Mesothelial cell of epicardium (in vitro differentiated cells): ENCODE results near the gene TMEM134. TPM values are rescaled to one million over a fixed set of nuclear protein-coding genes. Genes with fewer than 3 reads are reported as not detected.
A peak's percentile ranks its signal among the peaks of the same experiment; 100 is the strongest.
"Not testable (repeated sequence)": the region's sequence is repeated elsewhere in the genome, so short reads cannot be mapped to it uniquely, and the experiment has no call there.

Experiments used
- DNase-seq, 2 experiments: peaks; one replicate each; pipeline ENCODE4 v3.0.0; 2021; ENCODE audit warnings: low spot score in 2 of 2; ENCODE audit not compliant: unreplicated experiment in 2 of 2
- H3K27ac Mint-ChIP-seq: 2 replicates; pipeline ENCODE4 v1.8.0; 2021; ENCODE audit warnings: mixed read lengths
- H3K27me3 Mint-ChIP-seq: 2 replicates; pipeline ENCODE4 v1.8.0; 2021; ENCODE audit warnings: low read depth, mixed read lengths
- H3K36me3 Mint-ChIP-seq: 2 replicates; pipeline ENCODE4 v1.8.0; 2021; ENCODE audit warnings: mixed read lengths
- H3K4me1 Mint-ChIP-seq: 2 replicates; pipeline ENCODE4 v1.8.0; 2021; ENCODE audit warnings: mixed read lengths
- H3K4me3 Mint-ChIP-seq: 2 replicates; pipeline ENCODE4 v1.8.0; 2021; ENCODE audit warnings: mild to moderate bottlenecking, moderate library complexity, mixed read lengths
- H3K9me3 Mint-ChIP-seq: 2 replicates; pipeline ENCODE4 v1.8.0; 2021; ENCODE audit warnings: mixed read lengths
- CTCF ChIP-seq: fragments of 200-600 bp; sonication (generic); IDR thresholded peaks from one replicate; pipeline ENCODE4 v1.5.0; 2021; ENCODE audit warnings: antibody characterized with exemption; ENCODE audit not compliant: unreplicated experiment
- total RNA-seq: library from RNA; stranded (reverse); gene quantifications from 3 replicates; pipeline ENCODE4 v1.2.1, GENCODE V29; 2021

Gene TMEM134
- total RNA-seq, result 64.3 to 69.3 TPM (median 67.8 TPM) in 3 replicates

- TF ChIP-seq CTCF, result no peak
- Mint-ChIP-seq H3K27me3 (no peaks in the 10 kb centered on the region), H3K36me3 (no peaks in the 10 kb centered on the region), H3K4me3 (peak within 1 kb of the TSS; percentile 87), H3K9me3 (no peaks in the 10 kb centered on the region), H3K27ac (peak within 1 kb of the TSS; percentile 90), H3K4me1 (peaks cover 23% of the 10 kb centered on the region)
- peak; percentile 89 to 92 for DNase-seq
Measured at GRCh38 chr11:67468759-67469507, at the start of gene TMEM134. TMEM134 (minus strand) TSS chr11:67469251; CDS start chr11:67469192, 59 bp downstream.

GRCh38 chr11:67517784-67518552, 48.9 kb upstream of the TMEM134 start:
- no peak for TF ChIP-seq CTCF
- DNase-seq, result no peak
- Mint-ChIP-seq H3K36me3 (no peaks in the 10 kb centered on the region), H3K27ac (no peak overlapping the region), H3K4me3 (no peak overlapping the region), H3K4me1 (no peaks in the 10 kb centered on the region), H3K9me3 (no peaks in the 10 kb centered on the region), H3K27me3 (peaks cover 28% of the 10 kb centered on the region)

GRCh38 chr11:67516806-67517205, 47.8 kb upstream of the TMEM134 start:
- no peak for DNase-seq
- no peaks in the 10 kb centered on the region for H3K36me3 Mint-ChIP-seq
- H3K27ac Mint-ChIP-seq, result no peak overlapping the region
- H3K27me3 Mint-ChIP-seq, result peaks cover 32% of the 10 kb centered on the region
- no peaks in the 10 kb centered on the region for H3K9me3 Mint-ChIP-seq
- TF ChIP-seq CTCF, result no peak
- no peak overlapping the region for H3K4me3 Mint-ChIP-seq
- H3K4me1 Mint-ChIP-seq, result no peaks in the 10 kb centered on the region

- no peak for TF ChIP-seq CTCF
- no peak overlapping the region for H3K27ac Mint-ChIP-seq
- peaks cover 42% of the 10 kb centered on the region for H3K27me3 Mint-ChIP-seq
- no peaks in the 10 kb centered on the region for H3K36me3 Mint-ChIP-seq
- H3K4me3 Mint-ChIP-seq, result no peak overlapping the region
- H3K9me3 Mint-ChIP-seq, result no peaks in the 10 kb centered on the region
- peaks cover 1% of the 10 kb centered on the region for H3K4me1 Mint-ChIP-seq
- no peak for DNase-seq
Measured at GRCh38 chr11:67514116-67514515, 45.1 kb upstream of the TMEM134 start.

- H3K4me3 Mint-ChIP-seq, H3K36me3 Mint-ChIP-seq, DNase-seq, H3K9me3 Mint-ChIP-seq, H3K27ac Mint-ChIP-seq: not testable (repeated sequence)
- peaks cover 37% of the 10 kb centered on the region for H3K27me3 Mint-ChIP-seq
- peaks cover 12% of the 10 kb centered on the region for H3K4me1 Mint-ChIP-seq
Measured at GRCh38 chr11:67511558-67511957, 42.5 kb upstream of the TMEM134 start.

- DNase-seq, result no peak
- TF ChIP-seq CTCF, result no peak
- Mint-ChIP-seq H3K36me3 (no peaks in the 10 kb centered on the region), H3K27me3 (peaks cover 32% of the 10 kb centered on the region), H3K4me3 (peak overlapping the region; percentile 79), H3K4me1 (peaks cover 19% of the 10 kb centered on the region), H3K27ac (no peak overlapping the region), H3K9me3 (no peaks in the 10 kb centered on the region)
Measured at GRCh38 chr11:67510023-67510345, 40.9 kb upstream of the TMEM134 start.
